Spleen (tissue), 11 donors: ENCODE data around the gene FLOT2. TPM values are rescaled to one million over a fixed set of nuclear protein-coding genes. Genes with fewer than 3 reads are reported as not detected.

Source experiments
- DNase-seq: peaks from one replicate; pipeline ENCODE4 v3.0.0-alpha.2; 2020
- H3K27ac ChIP-seq, 8 donors: fragments of 200-600 bp; sonication (generic) in 7 of 8; 1 replicate in 4 of 8; 2 replicates in 4 of 8; pipeline versions ENCODE4 v1.5.0 to v1.8.0; 2016 to 2021; ENCODE audit warnings: inconsistent platforms in 4 of 8, mild to moderate bottlenecking in 4 of 8, moderate library complexity in 1 of 8
- H3K27me3 ChIP-seq, 7 donors: fragments of 200-600 bp; sonication (generic) in 6 of 7; replicated peaks in 1 of 7; 1 replicate in 4 of 7; 2 replicates in 3 of 7; pipeline versions ENCODE4 v1.5.0 to v1.8.0; 2016 to 2021; ENCODE audit warnings: inconsistent platforms in 3 of 7, mild to moderate bottlenecking in 1 of 7
- H3K36me3 ChIP-seq, 6 donors: fragments of 200-600 bp; sonication (generic) in 5 of 6; 1 replicate in 4 of 6; 2 replicates in 2 of 6; pipeline versions ENCODE4 v1.5.0 to v1.8.0; 2016 to 2021; ENCODE audit warnings: inconsistent platforms in 2 of 6
- H3K4me1 ChIP-seq, 6 donors: fragments of 200-600 bp; sonication (generic) in 5 of 6; 1 replicate in 3 of 6; 2 replicates in 3 of 6; pipeline versions ENCODE4 v1.5.0 to v1.8.0; 2016 to 2021; ENCODE audit warnings: inconsistent platforms in 3 of 6
- H3K4me3 ChIP-seq, 8 donors: fragments of 200-600 bp; sonication (generic) in 7 of 8; 1 replicate in 4 of 8; 2 replicates in 4 of 8; pipeline versions ENCODE4 v1.5.0 to v1.8.0; 2016 to 2021; ENCODE audit warnings: inconsistent platforms in 4 of 8, mild to moderate bottlenecking in 4 of 8, moderate library complexity in 2 of 8
- H3K9me3 ChIP-seq, 8 donors: fragments of 200-600 bp; sonication (generic) in 7 of 8; 1 replicate in 4 of 8; 2 replicates in 4 of 8; pipeline versions ENCODE4 v1.5.0 to v1.8.0; 2016 to 2021; ENCODE audit warnings: inconsistent platforms in 4 of 8
- CTCF ChIP-seq, 11 experiments: fragments of 200-600 bp in 7 of 11; fragments of 450-650 bp in 4 of 11; sonication (generic) in 4 of 11; IDR thresholded peaks in 8 of 11; conservative IDR thresholded peaks in 3 of 11; 1 replicate in 7 of 11; 2 replicates in 4 of 11; pipeline versions ENCODE4 v1.4.0 to v1.8.0; 2016 to 2021; ENCODE audit warnings: antibody characterized with exemption in 11 of 11, inconsistent platforms in 4 of 11, mild to moderate bottlenecking in 1 of 11
- POLR2A ChIP-seq, 3 donors: fragments of 450-650 bp; IDR thresholded peaks; one replicate each; pipeline ENCODE4 v1.5.1; 2017; ENCODE audit warnings: antibody characterized with exemption in 3 of 3, mild to moderate bottlenecking in 1 of 3
- POLR2AphosphoS5 ChIP-seq, 3 donors: sonication (generic); formaldehyde crosslinking; IDR thresholded peaks; one replicate each; pipeline ENCODE4 v1.5.1; 2017; ENCODE audit warnings: antibody characterized with exemption in 3 of 3
- WGBS, 5 donors: extraction: QIAGEN DNeasy Blood & Tissue Kit in 3 of 5; methylation state at CpG; one replicate each; pipeline versions ENCODE4 v1.1.5 to v1.1.7; 2013 to 2018; 5-methylcytosine and 5-hydroxymethylcytosine counted together
- intact Hi-C: fragments of 100-400 bp; cut with DNase I; formaldehyde crosslinking; loops from one replicate; pipeline ENCODE4 v1.15.0; 2023; ENCODE audit warnings: low total_unique reads
- polyA plus RNA-seq, 3 donors: library from polyadenylated mRNA; stranded (reverse); fragments of 200-250 nt; gene quantifications; one replicate each; pipeline ENCODE4 v1.2.1, GENCODE V29; 2013
- total RNA-seq, 7 donors: library from RNA; depleted of rRNA in 3 of 7; stranded (reverse); fragments of >200 nt in 3 of 7; fragmentation: NEBNext Ultra II Directional in 4 of 7; extraction: Animal tissue kit (Norgen Biotek cat#: 25700) in 4 of 7; gene quantifications; one replicate each; pipeline versions ENCODE4 v1.1.0 to v1.2.1, GENCODE V29; 2016 to 2021
- donor health status: healthy with polysubstance abuse.
- donor health status: DM: no; HTN: no; CAD: no; lungs with moderate emphysema.
- donor health status: DM: no; HTN: no; CAD: no.
- donor health status: Bipolar disorder and iron deficiency.
- donor health status: healthy.
- donor health status: DM: no; HTN: no; CAD: no.
- donor health status: DM: yes; HTN: yes; CAD: no.

The FLOT2 gene
- total and polyA plus RNA-seq, 10 donors = 80.8 to 259 (median 184) TPM

GRCh38 chr17:28875848-28876550, 21.5 kb downstream of the FLOT2 start:
- H3K36me3 ChIP-seq = peaks cover 7 to 37% (median 31%) of the 10 kb centered on the region in 6 donors

GRCh38 chr17:28874750-28875149, 22.8 kb downstream of the FLOT2 start:
- intact Hi-C loops = no loop called here
- WGBS, 5 donors = 89 to 96% (median 94%) methylated on average over 3 of the region's 3 CpGs

More at GRCh38 chr17:28875848-28876550, 21.5 kb downstream of the FLOT2 start:
- TF ChIP-seq CTCF (IDR thresholded peaks at IDR 0.05 in 8 of 11, conservative IDR thresholded peaks at IDR 0.05 in 3 of 11) (no peak), POLR2A (IDR thresholded peaks at IDR 0.05) (no peak), POLR2AphosphoS5 (IDR thresholded peaks at IDR 0.05) (no peak)
- Histone ChIP-seq H3K27me3 (no peaks in the 10 kb centered on the region), H3K4me1 (peaks cover 0 to 12% (median 8%) of the 10 kb centered on the region in 6 donors), H3K4me3 (no peak overlapping the region), H3K27ac (no peak overlapping the region), H3K9me3 (no peaks in the 10 kb centered on the region)
- DNase-seq = no peak
- WGBS, 5 donors = 46 to 58% (median 53%) methylated on average over 1 of the region's 1 CpG
- intact Hi-C loops = no loop called here

GRCh38 chr17:28873839-28874238, 23.7 kb downstream of the FLOT2 start:
- Histone ChIP-seq H3K4me3 (no peak overlapping the region), H3K9me3 (no peaks in the 10 kb centered on the region), H3K27ac (no peak overlapping the region), H3K4me1 (peaks cover 0 to 19% (median 11%) of the 10 kb centered on the region in 6 donors), H3K27me3 (no peaks in the 10 kb centered on the region), H3K36me3 (peaks cover 0 to 15% (median 9%) of the 10 kb centered on the region in 6 donors)
- no peak for TF ChIP-seq POLR2A (IDR thresholded peaks at IDR 0.05)
- no peak for TF ChIP-seq POLR2AphosphoS5 (IDR thresholded peaks at IDR 0.05)
- no peak for TF ChIP-seq CTCF (IDR thresholded peaks at IDR 0.05 in 8 of 11, conservative IDR thresholded peaks at IDR 0.05 in 3 of 11)
- 93 to 97% (median 94%) methylated on average over 7 of the region's 7 CpGs for WGBS, 5 donors
- intact Hi-C loops = no loop called here
- no peak for DNase-seq

More at GRCh38 chr17:28874750-28875149, 22.8 kb downstream of the FLOT2 start:
- no peak for DNase-seq
- Histone ChIP-seq H3K4me1 (peaks cover 0 to 19% (median 11%) of the 10 kb centered on the region in 6 donors), H3K9me3 (no peaks in the 10 kb centered on the region), H3K27me3 (no peaks in the 10 kb centered on the region), H3K4me3 (no peak overlapping the region), H3K27ac (no peak overlapping the region), H3K36me3 (peaks cover under 1 to 24% (median 18%) of the 10 kb centered on the region in 6 donors)
- no peak for TF ChIP-seq POLR2A (IDR thresholded peaks at IDR 0.05)
- no peak for TF ChIP-seq CTCF (IDR thresholded peaks at IDR 0.05 in 8 of 11, conservative IDR thresholded peaks at IDR 0.05 in 3 of 11)
- no peak for TF ChIP-seq POLR2AphosphoS5 (IDR thresholded peaks at IDR 0.05)

GRCh38 chr17:28871056-28871579, 26.4 kb downstream of the FLOT2 start:
- TF ChIP-seq CTCF (IDR thresholded peaks at IDR 0.05 in 8 of 11, conservative IDR thresholded peaks at IDR 0.05 in 3 of 11) (no peak), POLR2A (IDR thresholded peaks at IDR 0.05) (no peak), POLR2AphosphoS5 (IDR thresholded peaks at IDR 0.05) (peak in 1 of 3 donors; percentile 45)
- peak overlapping the region; percentile 10 to 82 (median 68) for H3K27ac ChIP-seq
- 39 to 75% (median 50%) methylated on average over 5 to 6 of the region's 6 CpGs for WGBS, 5 donors
- H3K4me1 ChIP-seq = peaks cover 0 to 25% (median 11%) of the 10 kb centered on the region in 6 donors
- no peaks in the 10 kb centered on the region for H3K36me3 ChIP-seq
- intact Hi-C loops = no loop called here
- DNase-seq = peak; percentile 84
- H3K4me3 ChIP-seq = no peak overlapping the region
- no peaks in the 10 kb centered on the region for H3K9me3 ChIP-seq
- H3K27me3 ChIP-seq = no peaks in the 10 kb centered on the region
